Measurements from ENCODE around the gene BLOC1S4.

Gene BLOC1S4

GRCh38 chr4:6758728-6759127, 42.8 kb downstream of the BLOC1S4 start:
- in situ Hi-C loops (cut with MboI; ENCODE audit: low sequenced_read_pairs): no loop called here

- in situ Hi-C loops (cut with MboI; ENCODE audit: low sequenced_read_pairs): no loop called here
Observed at GRCh38 chr4:6760865-6761264, 44.9 kb downstream of the BLOC1S4 start.

GRCh38 chr4:6761649-6762615, 46.0 kb downstream of the BLOC1S4 start:
- in situ Hi-C loops (cut with MboI; ENCODE audit: low sequenced_read_pairs): no loop called here

- in situ Hi-C loops (cut with MboI; ENCODE audit: low sequenced_read_pairs): no loop called here
Observed at GRCh38 chr4:6763330-6763851, 47.4 kb downstream of the BLOC1S4 start.

- in situ Hi-C loops (cut with MboI; ENCODE audit: low sequenced_read_pairs): no loop called here
Observed at GRCh38 chr4:6764976-6765620, 49.1 kb downstream of the BLOC1S4 start.

GRCh38 chr4:6765703-6766102, 49.7 kb downstream of the BLOC1S4 start:
- in situ Hi-C loops (cut with MboI; ENCODE audit: low sequenced_read_pairs): no loop called here
